ENCODE results near the gene PRR5. TPM values are rescaled to one million over a fixed set of nuclear protein-coding genes. Genes with fewer than 3 reads are reported as not detected.
"Not testable (repeated sequence)": the region's sequence is repeated elsewhere in the genome, so short reads cannot be mapped to it uniquely, and the experiment has no call there.

The PRR5 gene
- total RNA-seq, 1 donor from 2014 or later: 22.7 TPM

GRCh38 chr22:44667829-44668189 is 34.2 kb upstream of the PRR5 start:
- Mint-ChIP-seq H3K27me3 (peaks cover 11% of the 10 kb centered on the region), H3K4me1 (peaks cover 44% of the 10 kb centered on the region), H3K4me3 (peak overlapping the region; percentile 83), H3K27ac (peak overlapping the region; percentile 81), H3K36me3 (ENCODE audit: low read depth) (peaks cover 1% of the 10 kb centered on the region), H3K9me3 (no peaks in the 10 kb centered on the region)
- intact Hi-C loops (cut with micrococcal nuclease): loop anchor here (1.0 kb wide), 1 partner anchor 17 kb away; no protein-coding TSS in a partner anchor
- peak; percentile 94 for DNase-seq

- H3K27ac Mint-ChIP-seq: peak overlapping the region; percentile 81
- H3K4me1 Mint-ChIP-seq: peaks cover 44% of the 10 kb centered on the region
- peaks cover 11% of the 10 kb centered on the region for H3K27me3 Mint-ChIP-seq
- peak; percentile 89 for DNase-seq
- H3K4me3 Mint-ChIP-seq: peak overlapping the region; percentile 83
- intact Hi-C loops (cut with micrococcal nuclease): loop anchor here (1.0 kb wide), 1 partner anchor 17 kb away; no protein-coding TSS in a partner anchor
- H3K36me3 Mint-ChIP-seq (ENCODE audit: low read depth): peaks cover 1% of the 10 kb centered on the region
- no peaks in the 10 kb centered on the region for H3K9me3 Mint-ChIP-seq
These were observed 33.7 kb upstream of the PRR5 start for GRCh38 chr22:44668190-44668885.

- peaks cover 1% of the 10 kb centered on the region for H3K36me3 Mint-ChIP-seq (ENCODE audit: low read depth)
- no peaks in the 10 kb centered on the region for H3K9me3 Mint-ChIP-seq
- DNase-seq: no peak
- H3K4me1 Mint-ChIP-seq: peaks cover 39% of the 10 kb centered on the region
- H3K27ac Mint-ChIP-seq: peak overlapping the region; percentile 69
- intact Hi-C loops (cut with micrococcal nuclease): loop anchor here (1.0 kb wide), 1 partner anchor 16 kb away; no protein-coding TSS in a partner anchor
- peak overlapping the region; percentile 83 for H3K4me3 Mint-ChIP-seq
- peaks cover 11% of the 10 kb centered on the region for H3K27me3 Mint-ChIP-seq
These were observed 33.0 kb upstream of the PRR5 start for GRCh38 chr22:44668886-44669521.

- peaks cover 11% of the 10 kb centered on the region for H3K27me3 Mint-ChIP-seq
- H3K36me3 Mint-ChIP-seq (ENCODE audit: low read depth): peaks cover 1% of the 10 kb centered on the region
- H3K4me3 Mint-ChIP-seq: peak overlapping the region; percentile 83
- peaks cover 33% of the 10 kb centered on the region for H3K4me1 Mint-ChIP-seq
- intact Hi-C loops (cut with micrococcal nuclease): no loop called here
- H3K9me3 Mint-ChIP-seq: no peaks in the 10 kb centered on the region
- peak; percentile 69 for DNase-seq
- no peak overlapping the region for H3K27ac Mint-ChIP-seq
These were observed 32.4 kb upstream of the PRR5 start for GRCh38 chr22:44669561-44669976.

- H3K36me3 Mint-ChIP-seq (ENCODE audit: low read depth): peaks cover 1% of the 10 kb centered on the region
- no peaks in the 10 kb centered on the region for H3K9me3 Mint-ChIP-seq
- H3K27ac Mint-ChIP-seq: no peak overlapping the region
- H3K27me3 Mint-ChIP-seq: peaks cover 11% of the 10 kb centered on the region
- no peak for DNase-seq
- H3K4me1 Mint-ChIP-seq: peaks cover 26% of the 10 kb centered on the region
- intact Hi-C loops (cut with micrococcal nuclease): no loop called here
- peak overlapping the region; percentile 32 for H3K4me3 Mint-ChIP-seq
These were observed 31.6 kb upstream of the PRR5 start for GRCh38 chr22:44670220-44670988.

- DNase-seq: no peak
- intact Hi-C loops (cut with micrococcal nuclease): no loop called here
- no peak overlapping the region for H3K4me3 Mint-ChIP-seq
- H3K36me3 Mint-ChIP-seq (ENCODE audit: low read depth): peaks cover 1% of the 10 kb centered on the region
- H3K27ac Mint-ChIP-seq: peak overlapping the region; percentile 12
- H3K27me3 Mint-ChIP-seq: peaks cover 13% of the 10 kb centered on the region
- H3K4me1 Mint-ChIP-seq: peaks cover 23% of the 10 kb centered on the region
- H3K9me3 Mint-ChIP-seq: no peaks in the 10 kb centered on the region
These were observed 30.3 kb upstream of the PRR5 start for GRCh38 chr22:44671742-44672141.

- Mint-ChIP-seq H3K36me3 (ENCODE audit: low read depth) (peaks cover 1% of the 10 kb centered on the region), H3K27me3 (peaks cover 15% of the 10 kb centered on the region), H3K4me3 (no peak overlapping the region), H3K4me1 (peaks cover 19% of the 10 kb centered on the region), H3K9me3 (no peaks in the 10 kb centered on the region), H3K27ac (no peak overlapping the region)
- intact Hi-C loops (cut with micrococcal nuclease): no loop called here
- DNase-seq: no peak
These were observed 29.4 kb upstream of the PRR5 start for GRCh38 chr22:44672632-44673031.

- Mint-ChIP-seq H3K9me3 (no peaks in the 10 kb centered on the region), H3K27me3 (peaks cover 15% of the 10 kb centered on the region), H3K27ac (no peak overlapping the region), H3K4me3 (no peak overlapping the region), H3K4me1 (peaks cover 16% of the 10 kb centered on the region), H3K36me3 (ENCODE audit: low read depth) (peaks cover 1% of the 10 kb centered on the region)
- intact Hi-C loops (cut with micrococcal nuclease): no loop called here
- DNase-seq: no peak
These were observed 28.6 kb upstream of the PRR5 start for GRCh38 chr22:44673406-44673805.

GRCh38 chr22:44676066-44676440 is 26.0 kb upstream of the PRR5 start:
- H3K27me3 Mint-ChIP-seq; intact Hi-C loops (cut with micrococcal nuclease): not testable (repeated sequence)
- H3K4me1 Mint-ChIP-seq: peaks cover 23% of the 10 kb centered on the region

GRCh38 chr22:44676441-44677352 is 25.3 kb upstream of the PRR5 start:
- no peaks in the 10 kb centered on the region for H3K9me3 Mint-ChIP-seq
- H3K4me1 Mint-ChIP-seq: peaks cover 23% of the 10 kb centered on the region
- intact Hi-C loops (cut with micrococcal nuclease): no loop called here
- H3K27me3 Mint-ChIP-seq: peaks cover 4% of the 10 kb centered on the region
- no peak for DNase-seq
- peaks cover 2% of the 10 kb centered on the region for H3K36me3 Mint-ChIP-seq (ENCODE audit: low read depth)
- no peak overlapping the region for H3K27ac Mint-ChIP-seq
- H3K4me3 Mint-ChIP-seq: peak overlapping the region; percentile 43

More at GRCh38 chr22:44676066-44676440, 26.0 kb upstream of the PRR5 start:
- not testable (repeated sequence) for H3K27ac Mint-ChIP-seq; H3K4me3 Mint-ChIP-seq; H3K36me3 Mint-ChIP-seq (ENCODE audit: low read depth); DNase-seq; H3K9me3 Mint-ChIP-seq

GRCh38 chr22:44677353-44677840 is 24.6 kb upstream of the PRR5 start:
- intact Hi-C loops (cut with micrococcal nuclease): no loop called here
- H3K4me3 Mint-ChIP-seq: peak overlapping the region; percentile 43
- no peaks in the 10 kb centered on the region for H3K9me3 Mint-ChIP-seq
- H3K4me1 Mint-ChIP-seq: peaks cover 25% of the 10 kb centered on the region
- H3K27ac Mint-ChIP-seq: no peak overlapping the region
- peaks cover 4% of the 10 kb centered on the region for H3K27me3 Mint-ChIP-seq
- no peak for DNase-seq
- H3K36me3 Mint-ChIP-seq (ENCODE audit: low read depth): peaks cover 2% of the 10 kb centered on the region

GRCh38 chr22:44677871-44678555 is 24.0 kb upstream of the PRR5 start:
- intact Hi-C loops (cut with micrococcal nuclease): no loop called here
- peaks cover 2% of the 10 kb centered on the region for H3K36me3 Mint-ChIP-seq (ENCODE audit: low read depth)
- H3K4me3 Mint-ChIP-seq: no peak overlapping the region
- H3K4me1 Mint-ChIP-seq: peaks cover 29% of the 10 kb centered on the region
- no peaks in the 10 kb centered on the region for H3K9me3 Mint-ChIP-seq
- DNase-seq: no peak
- peaks cover 4% of the 10 kb centered on the region for H3K27me3 Mint-ChIP-seq
- no peak overlapping the region for H3K27ac Mint-ChIP-seq
